ENCODE results near the gene SYN1. TPM values are rescaled to one million over a fixed set of nuclear protein-coding genes. Genes with fewer than 3 reads are reported as not detected.

Gene SYN1
- total RNA-seq, 1 donor from 2014 or later: 4.4 TPM

- no peak overlapping the region for H3K27ac Mint-ChIP-seq
- H3K27me3 Mint-ChIP-seq (ENCODE audit: low read depth): no peaks in the 10 kb centered on the region
- TF ChIP-seq CTCF (IDR thresholded peaks at IDR 0.05; ENCODE audit: unreplicated experiment): no peak
- H3K9me3 Mint-ChIP-seq: peaks cover 20% of the 10 kb centered on the region
- no peak overlapping the region for H3K4me3 Mint-ChIP-seq
- H3K36me3 Mint-ChIP-seq: peaks cover 40% of the 10 kb centered on the region
- DNase-seq (ENCODE audit: low spot score in 2 of 2, unreplicated experiment in 2 of 2): no peak
- H3K4me1 Mint-ChIP-seq: no peaks in the 10 kb centered on the region
Measured at GRCh38 chrX:47638816-47639215, 19.2 kb upstream of the SYN1 start.

- H3K4me3 Mint-ChIP-seq: no peak overlapping the region
- no peak for TF ChIP-seq CTCF (IDR thresholded peaks at IDR 0.05; ENCODE audit: unreplicated experiment)
- H3K4me1 Mint-ChIP-seq: no peaks in the 10 kb centered on the region
- H3K9me3 Mint-ChIP-seq: peaks cover 20% of the 10 kb centered on the region
- H3K27ac Mint-ChIP-seq: no peak overlapping the region
- DNase-seq (ENCODE audit: low spot score in 2 of 2, unreplicated experiment in 2 of 2): no peak
- peaks cover 40% of the 10 kb centered on the region for H3K36me3 Mint-ChIP-seq
- H3K27me3 Mint-ChIP-seq (ENCODE audit: low read depth): no peaks in the 10 kb centered on the region
Measured at GRCh38 chrX:47637546-47638195, 18.0 kb upstream of the SYN1 start.

GRCh38 chrX:47634871-47635575 lies 15.4 kb upstream of the SYN1 start:
- TF ChIP-seq CTCF (IDR thresholded peaks at IDR 0.05; ENCODE audit: unreplicated experiment): no peak
- H3K4me3 Mint-ChIP-seq: no peak overlapping the region
- H3K36me3 Mint-ChIP-seq: peaks cover 22% of the 10 kb centered on the region
- H3K27ac Mint-ChIP-seq: no peak overlapping the region
- no peaks in the 10 kb centered on the region for H3K27me3 Mint-ChIP-seq (ENCODE audit: low read depth)
- no peaks in the 10 kb centered on the region for H3K4me1 Mint-ChIP-seq
- peaks cover 12% of the 10 kb centered on the region for H3K9me3 Mint-ChIP-seq
- no peak for DNase-seq (ENCODE audit: low spot score in 2 of 2, unreplicated experiment in 2 of 2)

GRCh38 chrX:47633689-47634590 lies 14.3 kb upstream of the SYN1 start:
- H3K4me3 Mint-ChIP-seq: no peak overlapping the region
- H3K9me3 Mint-ChIP-seq: peaks cover 5% of the 10 kb centered on the region
- TF ChIP-seq CTCF (IDR thresholded peaks at IDR 0.05; ENCODE audit: unreplicated experiment): no peak
- DNase-seq (ENCODE audit: low spot score in 2 of 2, unreplicated experiment in 2 of 2): no peak
- H3K4me1 Mint-ChIP-seq: no peaks in the 10 kb centered on the region
- H3K27ac Mint-ChIP-seq: no peak overlapping the region
- no peaks in the 10 kb centered on the region for H3K27me3 Mint-ChIP-seq (ENCODE audit: low read depth)
- H3K36me3 Mint-ChIP-seq: peaks cover 14% of the 10 kb centered on the region

GRCh38 chrX:47632666-47633065 lies 13.0 kb upstream of the SYN1 start:
- no peak for DNase-seq (ENCODE audit: low spot score in 2 of 2, unreplicated experiment in 2 of 2)
- Mint-ChIP-seq H3K4me3 (no peak overlapping the region), H3K4me1 (no peaks in the 10 kb centered on the region), H3K36me3 (peaks cover 9% of the 10 kb centered on the region), H3K27me3 (ENCODE audit: low read depth) (no peaks in the 10 kb centered on the region), H3K9me3 (peaks cover 10% of the 10 kb centered on the region), H3K27ac (no peak overlapping the region)
- TF ChIP-seq CTCF (IDR thresholded peaks at IDR 0.05; ENCODE audit: unreplicated experiment): no peak

Measured in mesothelial cell of epicardium (in vitro differentiated cells).